ENCODE measurements around the gene PIN4.
"Not testable (repeated sequence)": the region's sequence is repeated elsewhere in the genome, so short reads cannot be mapped to it uniquely, and the experiment has no call there.

PIN4 gene

DNA sequence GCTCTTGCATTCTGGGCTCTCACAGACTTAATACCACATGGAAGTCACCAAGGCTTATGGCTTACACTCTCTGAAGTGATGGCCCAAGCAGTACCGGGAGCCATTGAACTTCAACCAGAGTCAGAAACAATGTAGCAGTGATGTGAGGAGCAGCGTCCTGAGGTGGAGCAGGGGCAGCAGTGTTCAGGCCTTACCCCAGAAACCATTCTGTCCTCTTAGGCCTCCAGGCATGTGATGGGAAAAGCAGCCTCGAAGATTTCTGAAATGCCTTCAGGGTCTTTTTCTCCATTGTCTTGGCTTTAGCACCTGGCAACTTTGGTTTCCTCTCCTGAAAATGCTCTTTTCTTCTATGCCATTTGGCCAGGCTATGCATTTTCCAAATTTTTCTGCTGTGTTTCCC, 22.8 kb upstream of the PIN4 start:
- no peak overlapping the region for H3K4me3 ChIP-seq (ENCODE audit: low read depth, low read length)
- TF ChIP-seq, protein P1, sequence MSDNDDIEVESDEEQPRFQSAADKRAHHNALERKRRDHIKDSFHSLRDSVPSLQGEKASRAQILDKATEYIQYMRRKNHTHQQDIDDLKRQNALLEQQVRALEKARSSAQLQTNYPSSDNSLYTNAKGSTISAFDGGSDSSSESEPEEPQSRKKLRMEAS (IDR thresholded peaks at IDR 0.05; ENCODE audit: low read depth, low read length): no peak
- TF ChIP-seq POLR2A (IDR thresholded peaks at IDR 0.05; ENCODE audit: extremely low read depth, insufficient read length): no peak
- TF ChIP-seq, protein P2, sequence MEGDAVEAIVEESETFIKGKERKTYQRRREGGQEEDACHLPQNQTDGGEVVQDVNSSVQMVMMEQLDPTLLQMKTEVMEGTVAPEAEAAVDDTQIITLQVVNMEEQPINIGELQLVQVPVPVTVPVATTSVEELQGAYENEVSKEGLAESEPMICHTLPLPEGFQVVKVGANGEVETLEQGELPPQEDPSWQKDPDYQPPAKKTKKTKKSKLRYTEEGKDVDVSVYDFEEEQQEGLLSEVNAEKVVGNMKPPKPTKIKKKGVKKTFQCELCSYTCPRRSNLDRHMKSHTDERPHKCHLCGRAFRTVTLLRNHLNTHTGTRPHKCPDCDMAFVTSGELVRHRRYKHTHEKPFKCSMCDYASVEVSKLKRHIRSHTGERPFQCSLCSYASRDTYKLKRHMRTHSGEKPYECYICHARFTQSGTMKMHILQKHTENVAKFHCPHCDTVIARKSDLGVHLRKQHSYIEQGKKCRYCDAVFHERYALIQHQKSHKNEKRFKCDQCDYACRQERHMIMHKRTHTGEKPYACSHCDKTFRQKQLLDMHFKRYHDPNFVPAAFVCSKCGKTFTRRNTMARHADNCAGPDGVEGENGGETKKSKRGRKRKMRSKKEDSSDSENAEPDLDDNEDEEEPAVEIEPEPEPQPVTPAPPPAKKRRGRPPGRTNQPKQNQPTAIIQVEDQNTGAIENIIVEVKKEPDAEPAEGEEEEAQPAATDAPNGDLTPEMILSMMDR (IDR thresholded peaks at IDR 0.05; ENCODE audit: low read depth, low read length): no peak
- no peak for DNase-seq (ENCODE audit: low read depth)

DNA sequence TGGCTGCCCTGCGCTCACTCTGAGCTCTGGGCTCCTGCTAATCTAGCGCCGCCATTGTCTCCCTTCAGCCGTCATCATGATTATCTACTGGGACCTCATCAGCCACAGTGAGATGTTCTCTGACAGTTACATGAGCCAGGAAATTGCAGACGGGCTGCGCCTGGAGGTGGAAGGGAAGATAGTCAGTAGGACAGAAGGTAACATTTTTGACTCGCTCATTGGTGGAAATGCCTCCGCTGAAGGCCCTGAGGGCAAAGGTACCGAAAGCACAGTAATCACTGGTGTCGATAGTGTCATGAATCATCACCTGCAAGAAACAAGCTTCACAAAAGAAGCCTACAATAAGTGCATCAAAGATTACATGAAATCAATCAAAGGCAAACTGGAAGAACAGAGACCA, 21.8 kb upstream of the PIN4 start:
- H3K4me3 ChIP-seq (ENCODE audit: low read depth, low read length): no peak overlapping the region
- TF ChIP-seq POLR2A (IDR thresholded peaks at IDR 0.05; ENCODE audit: extremely low read depth, insufficient read length): no peak
- TF ChIP-seq MYC (IDR thresholded peaks at IDR 0.05; ENCODE audit: low read depth, low read length): no peak
- TF ChIP-seq, protein P1 (IDR thresholded peaks at IDR 0.05; ENCODE audit: low read depth, low read length): no peak
- TF ChIP-seq, protein P2 (IDR thresholded peaks at IDR 0.05; ENCODE audit: low read depth, low read length): no peak
- no peak for DNase-seq (ENCODE audit: low read depth)

DNA sequence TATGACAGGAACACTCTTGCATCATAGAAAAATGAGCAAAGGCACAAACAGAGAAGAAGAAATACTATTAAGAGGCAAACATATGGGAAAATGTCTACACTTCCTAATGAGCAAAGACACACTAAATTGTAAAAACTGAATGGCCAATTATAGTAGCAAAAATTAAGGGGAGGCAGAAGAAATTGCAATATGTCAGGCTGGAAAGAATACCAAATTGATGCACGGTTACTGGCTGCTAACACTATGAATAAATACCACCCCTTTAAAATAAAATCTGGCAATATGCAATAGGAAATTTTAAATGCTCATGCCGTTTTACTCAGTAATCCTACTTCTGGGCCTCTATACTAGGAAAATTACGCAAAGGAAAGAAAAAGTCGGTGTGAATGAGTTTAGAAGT, 16.0 kb upstream of the PIN4 start:
- no peak overlapping the region for H3K4me3 ChIP-seq (ENCODE audit: low read depth, low read length)
- TF ChIP-seq, protein P2 (IDR thresholded peaks at IDR 0.05; ENCODE audit: low read depth, low read length): no peak
- TF ChIP-seq POLR2A (IDR thresholded peaks at IDR 0.05; ENCODE audit: extremely low read depth, insufficient read length) (no peak), MYC (IDR thresholded peaks at IDR 0.05; ENCODE audit: low read depth, low read length) (no peak)
- TF ChIP-seq, protein P1 (IDR thresholded peaks at IDR 0.05; ENCODE audit: low read depth, low read length): no peak
- DNase-seq (ENCODE audit: low read depth): no peak

DNA sequence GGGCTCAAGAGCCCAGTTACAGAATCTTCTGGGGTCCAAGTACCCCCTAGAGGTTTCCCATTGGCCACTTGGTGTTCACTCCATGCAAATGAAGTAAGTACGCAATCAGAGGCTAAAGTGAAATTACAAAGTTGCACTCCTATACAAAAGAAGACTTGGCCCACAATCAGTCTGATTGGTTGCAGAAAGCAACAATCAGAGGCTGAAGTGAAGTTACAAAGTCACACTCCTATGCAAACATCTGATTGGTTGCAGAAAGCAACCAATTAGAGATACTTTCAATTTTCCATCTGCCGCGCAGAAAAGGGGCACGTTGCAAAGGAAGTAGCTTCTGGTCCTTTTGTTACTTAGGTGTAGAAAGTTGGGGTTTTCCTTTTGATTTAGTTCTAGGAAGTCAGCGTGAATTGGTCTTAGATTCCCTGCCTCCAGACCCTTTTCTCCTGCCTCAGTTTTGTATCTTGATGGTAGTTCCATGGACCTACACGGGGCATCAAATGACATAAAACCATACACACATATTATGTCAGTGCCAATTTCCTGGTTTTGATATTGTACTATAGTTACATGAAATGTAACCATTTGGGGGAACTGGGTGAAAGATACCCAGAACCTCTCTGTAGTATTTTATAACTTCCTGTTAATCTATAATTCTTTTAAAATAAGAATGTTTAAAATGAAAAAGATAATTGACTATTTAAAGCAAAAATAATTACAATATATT, 12.4 kb upstream of the PIN4 start:
- TF ChIP-seq, protein P2 (IDR thresholded peaks at IDR 0.05; ENCODE audit: low read depth, low read length): no peak
- TF ChIP-seq, protein P1 (IDR thresholded peaks at IDR 0.05; ENCODE audit: low read depth, low read length): no peak
- TF ChIP-seq MYC (IDR thresholded peaks at IDR 0.05; ENCODE audit: low read depth, low read length) (no peak), POLR2A (IDR thresholded peaks at IDR 0.05; ENCODE audit: extremely low read depth, insufficient read length) (no peak)
- DNase-seq (ENCODE audit: low read depth): peak; percentile 2
- H3K4me3 ChIP-seq (ENCODE audit: low read depth, low read length): no peak overlapping the region

DNA sequence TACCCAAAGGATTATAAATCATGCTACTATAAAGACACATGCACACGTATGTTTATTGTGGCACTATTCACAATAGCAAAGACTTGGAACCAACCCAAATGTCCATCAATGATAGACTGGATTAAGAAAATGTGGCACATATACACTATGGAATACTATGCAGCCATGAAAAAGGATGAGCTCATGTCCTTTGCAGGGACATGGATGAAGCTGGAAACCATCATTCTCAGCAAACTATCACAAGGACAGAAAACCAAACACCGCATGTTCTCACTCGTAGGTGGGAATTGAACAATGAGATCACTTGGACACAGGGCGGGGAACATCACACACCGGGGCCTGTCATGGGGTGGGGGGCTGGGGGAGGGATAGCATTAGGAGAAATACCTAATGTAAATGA, 5.3 kb upstream of the PIN4 start:
- DNase-seq (ENCODE audit: low read depth): not testable (repeated sequence)

DNA sequence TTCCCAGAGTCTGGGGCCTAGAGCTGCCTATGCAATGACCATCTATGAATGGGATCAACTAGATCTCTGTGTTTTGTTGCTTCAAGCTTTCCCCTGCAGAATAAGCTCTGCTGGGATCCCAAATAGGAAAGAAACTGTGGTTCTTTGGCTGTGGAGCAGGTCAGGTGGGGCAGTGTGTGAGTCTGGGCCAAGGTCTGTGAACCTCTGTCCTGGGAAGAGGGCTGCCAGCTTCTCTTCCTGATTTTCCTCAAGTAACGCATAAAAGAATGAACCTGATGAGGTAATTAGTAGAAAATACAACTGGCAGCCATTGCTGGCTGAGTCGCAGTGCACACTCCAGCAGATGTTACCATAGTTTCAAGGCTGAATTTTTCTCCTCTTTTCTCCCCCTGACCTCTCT, 4.6 kb upstream of the PIN4 start:
- TF ChIP-seq POLR2A (IDR thresholded peaks at IDR 0.05; ENCODE audit: extremely low read depth, insufficient read length) (no peak), MYC (IDR thresholded peaks at IDR 0.05; ENCODE audit: low read depth, low read length) (no peak)
- TF ChIP-seq, protein P2 (IDR thresholded peaks at IDR 0.05; ENCODE audit: low read depth, low read length): no peak
- TF ChIP-seq, protein P1 (IDR thresholded peaks at IDR 0.05; ENCODE audit: low read depth, low read length): no peak
- no peak overlapping the region for H3K4me3 ChIP-seq (ENCODE audit: low read depth, low read length)
- DNase-seq (ENCODE audit: low read depth): no peak

More for the DNA sequence above, 5.3 kb upstream of the PIN4 start:
- H3K4me3 ChIP-seq (ENCODE audit: low read depth, low read length): not testable (repeated sequence)

Data from NB4 (cell line).